Stimulated activated naive B cell treated with anti-CD40 and anti-IgM and Interleukin-4, amounts not matched to agents 10 μg/mL and 1 μg/mL and 100 μg/mL, for 72 hours (primary cell): ENCODE data around the gene PSMC1.

Experiments used
- ATAC-seq, 2 donors: fragments of 150-1000 bp; cut with Tn5 transposase; replicated peaks; 2 replicates each; pipeline ENCODE4 v1.10.0; 2021; ENCODE audit warnings: moderate library complexity in 1 of 2
- DNase-seq: peaks from one replicate; pipeline ENCODE4 v3.0.0; 2021
- H3K27ac Mint-ChIP-seq: one replicate; pipeline ENCODE4 v1.8.0; 2022; ENCODE audit warnings: mild to moderate bottlenecking, mixed read lengths
- H3K27me3 Mint-ChIP-seq, 2 donors: one replicate each; pipeline ENCODE4 v1.8.0; 2022; ENCODE audit warnings: mixed read lengths in 2 of 2
- H3K36me3 Mint-ChIP-seq, 2 donors: one replicate each; pipeline ENCODE4 v1.8.0; 2022; ENCODE audit warnings: mixed read lengths in 2 of 2, mild to moderate bottlenecking in 1 of 2
- H3K4me1 Mint-ChIP-seq, 2 donors: one replicate each; pipeline ENCODE4 v1.8.0; 2022; ENCODE audit warnings: mixed read lengths in 2 of 2, mild to moderate bottlenecking in 1 of 2
- H3K4me3 Mint-ChIP-seq, 2 donors: one replicate each; pipeline ENCODE4 v1.8.0; 2022; ENCODE audit warnings: mild to moderate bottlenecking in 2 of 2, mixed read lengths in 2 of 2, moderate library complexity in 1 of 2
- H3K9me3 Mint-ChIP-seq, 2 donors: one replicate each; pipeline ENCODE4 v1.8.0; 2022; ENCODE audit warnings: mixed read lengths in 2 of 2, mild to moderate bottlenecking in 1 of 2

PSMC1 gene

DNA sequence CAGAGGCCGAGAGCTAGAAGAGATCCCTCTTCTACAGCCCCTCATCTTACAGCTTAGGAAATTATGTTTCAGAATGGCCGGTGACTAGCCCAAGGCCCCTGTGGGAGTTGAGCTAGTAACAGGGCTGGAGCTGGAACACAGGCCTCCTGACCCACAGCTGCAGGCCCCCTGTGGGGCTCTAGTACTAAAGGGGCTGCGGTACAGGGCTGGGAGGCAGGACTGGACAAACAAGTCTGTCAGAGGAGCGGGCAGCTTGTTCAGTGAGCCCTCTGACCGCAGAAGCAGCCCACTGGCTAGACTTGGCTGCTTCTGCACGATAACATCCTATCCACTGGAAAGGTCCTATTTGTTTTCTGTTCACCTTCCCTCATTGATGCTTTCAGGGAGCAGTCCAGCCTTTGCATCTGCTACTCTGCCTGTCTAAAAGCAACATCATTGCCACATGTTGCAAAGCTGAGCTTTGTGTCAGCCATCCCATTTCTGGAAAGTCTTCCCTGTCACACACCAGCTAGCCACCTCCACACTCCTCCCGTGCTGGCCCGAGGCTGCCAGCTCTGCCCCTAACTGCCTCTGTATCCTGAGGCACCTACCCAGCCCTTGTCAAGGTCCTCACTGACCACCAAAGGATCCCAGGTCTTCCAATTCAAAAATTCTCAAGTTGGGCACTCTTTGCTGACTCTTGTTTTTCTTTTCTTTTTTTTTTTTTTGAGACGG lies 10.2 kb downstream of the PSMC1 start:
- H3K4me1 Mint-ChIP-seq = no peaks in the 10 kb centered on the region

GRCh38 chr14:90268420-90268819 lies 12.1 kb downstream of the PSMC1 start:
- Mint-ChIP-seq H3K27me3 (no peaks in the 10 kb centered on the region), H3K27ac (no peak overlapping the region), H3K36me3 (peaks cover 41 to 57% of the 10 kb centered on the region in 2 donors), H3K9me3 (no peaks in the 10 kb centered on the region), H3K4me3 (no peak overlapping the region), H3K4me1 (no peaks in the 10 kb centered on the region)
- DNase-seq (no peak), ATAC-seq (no peak)

More for the DNA sequence above, 10.2 kb downstream of the PSMC1 start:
- Mint-ChIP-seq H3K9me3 (no peaks in the 10 kb centered on the region), H3K27ac (no peak overlapping the region), H3K27me3 (no peaks in the 10 kb centered on the region), H3K36me3 (peaks cover 34 to 52% of the 10 kb centered on the region in 2 donors), H3K4me3 (no peak overlapping the region)
- ATAC-seq (no peak), DNase-seq (no peak)

DNA sequence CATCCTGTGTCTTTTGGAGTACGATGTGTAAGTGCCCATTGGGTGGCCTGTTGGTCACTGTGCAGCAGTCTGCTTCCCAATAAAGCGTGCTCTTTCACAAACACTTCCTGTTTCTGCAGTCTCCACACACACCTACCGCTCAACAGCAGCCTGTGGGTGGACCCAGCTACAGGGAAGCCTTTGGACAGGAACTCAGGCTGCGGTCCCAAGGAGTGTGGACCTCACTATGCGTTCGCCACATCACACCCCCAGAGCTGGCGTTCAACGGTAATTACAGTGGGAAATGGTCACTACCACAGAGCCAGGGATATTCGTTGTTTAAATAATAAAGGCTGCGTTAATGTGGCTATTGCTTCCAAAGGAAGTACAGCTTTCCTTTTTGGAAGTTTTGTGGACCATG lies 16.2 kb downstream of the PSMC1 start:
- Mint-ChIP-seq H3K4me3 (no peak overlapping the region), H3K9me3 (no peaks in the 10 kb centered on the region), H3K36me3 (peaks cover 42 to 55% of the 10 kb centered on the region in 2 donors), H3K4me1 (peaks cover 0 to 5% of the 10 kb centered on the region in 2 donors), H3K27ac (no peak overlapping the region), H3K27me3 (no peaks in the 10 kb centered on the region)
- ATAC-seq (no peak), DNase-seq (no peak)

GRCh38 chr14:90273532-90273931 lies 17.2 kb downstream of the PSMC1 start:
- H3K4me1 Mint-ChIP-seq = peaks cover 0 to 5% of the 10 kb centered on the region in 2 donors
- peak overlapping the region; percentile 70 for H3K27ac Mint-ChIP-seq
- DNase-seq = no peak
- no peaks in the 10 kb centered on the region for H3K27me3 Mint-ChIP-seq
- no peak for ATAC-seq
- no peaks in the 10 kb centered on the region for H3K9me3 Mint-ChIP-seq
- H3K36me3 Mint-ChIP-seq = peaks cover 43 to 61% of the 10 kb centered on the region in 2 donors
- H3K4me3 Mint-ChIP-seq = no peak overlapping the region

DNA sequence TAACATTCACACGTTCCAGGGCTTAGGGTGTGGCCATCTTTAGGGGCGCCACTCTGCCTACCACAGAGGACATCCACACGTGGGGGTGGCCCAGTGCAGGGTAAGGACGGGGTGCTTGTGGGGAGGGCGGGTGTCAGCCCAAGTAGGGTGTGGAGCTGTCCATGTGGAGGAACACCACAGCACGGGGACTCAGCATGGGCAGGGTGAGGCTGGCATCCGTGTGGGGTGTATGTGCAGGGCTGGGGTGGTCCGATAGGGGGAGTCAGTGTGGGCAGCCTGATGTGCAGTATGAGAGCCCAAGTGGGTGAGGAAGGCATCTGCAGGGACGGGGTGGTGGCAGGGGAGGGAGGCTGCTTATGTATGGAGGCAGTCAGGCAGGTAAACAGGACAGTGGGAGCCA lies 17.7 kb downstream of the PSMC1 start:
- Mint-ChIP-seq H3K27me3 (no peaks in the 10 kb centered on the region), H3K4me1 (peaks cover 0 to 5% of the 10 kb centered on the region in 2 donors), H3K36me3 (peaks cover 43 to 58% of the 10 kb centered on the region in 2 donors), H3K4me3 (no peak overlapping the region), H3K9me3 (no peaks in the 10 kb centered on the region), H3K27ac (peak overlapping the region; percentile 70)
- DNase-seq (no peak), ATAC-seq (peak; percentile 20 to 23)

DNA sequence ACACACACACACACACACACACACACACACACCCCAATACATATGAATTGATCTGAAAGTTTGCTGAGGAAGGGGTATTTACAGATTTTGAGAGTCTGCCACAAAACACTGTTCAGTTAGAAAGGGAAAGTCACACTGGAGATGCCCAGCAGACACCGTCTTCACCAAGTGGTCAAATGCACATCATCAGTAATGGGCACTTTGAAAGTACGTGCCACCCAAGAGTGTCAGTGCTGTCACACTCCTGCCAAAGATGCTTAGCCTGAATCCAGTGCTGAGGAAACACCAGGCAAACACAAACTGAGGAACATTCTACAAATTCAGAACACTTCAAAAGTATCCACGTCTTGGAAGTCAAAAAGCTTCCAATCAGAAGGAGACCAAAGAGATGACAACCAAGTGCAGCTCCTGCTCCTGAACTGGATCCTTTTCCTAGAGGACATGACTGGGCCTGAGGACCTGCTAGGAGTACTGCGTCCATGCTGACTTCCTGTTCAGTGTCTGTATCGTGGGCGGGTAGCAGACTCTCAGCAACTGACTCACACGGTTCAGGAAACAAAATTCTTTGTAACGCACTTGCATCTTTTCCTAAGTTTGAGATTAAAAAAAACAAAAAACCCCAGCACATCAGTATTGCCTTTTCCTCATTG lies 18.6 kb downstream of the PSMC1 start:
- Mint-ChIP-seq H3K4me3 (no peak overlapping the region), H3K9me3 (no peaks in the 10 kb centered on the region), H3K36me3 (peaks cover 40 to 53% of the 10 kb centered on the region in 2 donors), H3K27me3 (no peaks in the 10 kb centered on the region), H3K4me1 (peaks cover 0 to 5% of the 10 kb centered on the region in 2 donors), H3K27ac (peak overlapping the region; percentile 28)
- ATAC-seq (no peak), DNase-seq (no peak)

GRCh38 chr14:90275458-90275814 lies 19.1 kb downstream of the PSMC1 start:
- no peak for ATAC-seq
- peak overlapping the region; percentile 28 for H3K27ac Mint-ChIP-seq
- no peak for DNase-seq
- H3K4me1 Mint-ChIP-seq = peaks cover 0 to 5% of the 10 kb centered on the region in 2 donors
- H3K36me3 Mint-ChIP-seq = peaks cover 36 to 53% of the 10 kb centered on the region in 2 donors
- H3K27me3 Mint-ChIP-seq = no peaks in the 10 kb centered on the region
- no peak overlapping the region for H3K4me3 Mint-ChIP-seq
- no peaks in the 10 kb centered on the region for H3K9me3 Mint-ChIP-seq

GRCh38 chr14:90275820-90276219 lies 19.5 kb downstream of the PSMC1 start:
- Mint-ChIP-seq H3K27me3 (no peaks in the 10 kb centered on the region), H3K27ac (no peak overlapping the region), H3K36me3 (peaks cover 39 to 56% of the 10 kb centered on the region in 2 donors), H3K4me1 (peaks cover 0 to 5% of the 10 kb centered on the region in 2 donors), H3K9me3 (no peaks in the 10 kb centered on the region), H3K4me3 (no peak overlapping the region)
- no peak for ATAC-seq
- DNase-seq = no peak

DNA sequence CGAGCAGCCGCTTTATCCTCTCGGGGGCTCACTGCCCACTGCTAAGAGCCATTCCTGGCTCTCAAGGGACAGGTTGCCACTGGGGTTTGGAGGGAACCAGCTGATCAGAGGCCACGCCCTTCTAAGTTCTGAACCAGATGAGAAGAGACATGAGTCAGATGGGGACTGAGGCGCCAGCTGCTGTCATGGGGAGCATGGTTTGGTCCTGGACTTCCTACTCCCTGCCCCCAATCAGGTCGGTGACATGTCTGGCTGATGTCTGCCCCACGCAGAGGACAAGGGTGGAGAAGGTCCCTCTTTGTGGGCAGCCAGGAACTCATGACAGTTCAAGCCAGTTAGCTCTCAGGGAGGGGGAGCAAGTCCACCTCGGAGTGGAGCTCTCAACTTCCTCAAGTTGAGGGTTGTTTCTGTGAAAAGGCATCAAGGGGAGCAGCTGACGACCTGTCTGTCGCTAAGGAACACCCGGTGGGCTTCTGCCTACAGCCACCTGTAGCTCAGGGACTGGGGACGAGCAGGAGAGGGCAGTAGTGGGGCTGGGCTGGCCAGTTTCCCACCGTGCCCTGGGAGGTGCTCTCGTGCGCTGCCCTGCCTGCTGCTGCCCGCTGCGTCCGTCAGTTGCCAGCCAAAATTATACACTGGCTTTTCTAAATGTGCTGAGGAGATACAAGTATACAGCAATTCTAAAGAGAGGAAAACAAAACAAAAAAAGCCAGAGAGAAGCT lies 20.5 kb downstream of the PSMC1 start:
- Mint-ChIP-seq H3K27me3 (no peaks in the 10 kb centered on the region), H3K27ac (peak overlapping the region; percentile 56), H3K9me3 (no peaks in the 10 kb centered on the region), H3K4me3 (no peak overlapping the region), H3K36me3 (peaks cover 36 to 60% of the 10 kb centered on the region in 2 donors), H3K4me1 (peaks cover 0 to 5% of the 10 kb centered on the region in 2 donors)
- DNase-seq (no peak), ATAC-seq (no peak)

DNA sequence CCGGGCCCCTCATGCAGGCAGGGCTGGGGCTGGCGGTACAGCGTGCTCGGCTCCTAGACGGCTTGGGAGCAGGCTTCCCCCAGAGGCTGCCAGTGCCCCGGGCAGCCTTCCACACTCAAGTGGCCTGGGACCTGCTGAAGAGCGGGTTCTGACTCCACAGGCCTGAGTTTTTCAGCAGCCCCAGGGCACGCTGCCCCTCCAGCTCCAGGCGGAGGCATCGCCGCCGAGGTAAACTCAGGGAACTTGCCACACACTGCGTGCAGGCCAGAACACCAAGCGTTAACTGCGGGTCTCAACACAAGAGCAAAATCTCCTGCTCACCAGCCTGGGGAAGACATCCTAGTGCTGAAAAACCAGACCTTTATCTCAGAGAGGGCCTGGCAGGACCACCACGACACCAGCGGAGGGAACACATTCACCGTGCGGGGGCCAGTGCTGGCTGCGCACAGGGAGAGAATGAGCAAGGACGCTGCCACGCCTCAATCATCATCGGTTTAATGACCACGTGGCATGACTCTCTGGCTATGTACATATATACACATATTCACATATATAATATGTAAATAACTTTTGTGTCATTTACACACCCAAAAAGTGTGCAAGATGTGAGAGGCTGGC lies 21.3 kb downstream of the PSMC1 start:
- H3K4me1 Mint-ChIP-seq = peaks cover 0 to 5% of the 10 kb centered on the region in 2 donors
- no peaks in the 10 kb centered on the region for H3K9me3 Mint-ChIP-seq
- no peaks in the 10 kb centered on the region for H3K27me3 Mint-ChIP-seq
- peaks cover 32 to 62% of the 10 kb centered on the region in 2 donors for H3K36me3 Mint-ChIP-seq
- no peak overlapping the region for H3K27ac Mint-ChIP-seq
- ATAC-seq (no peak), DNase-seq (no peak)
- H3K4me3 Mint-ChIP-seq = no peak overlapping the region

GRCh38 chr14:90278199-90279175 lies 22.1 kb downstream of the PSMC1 start:
- peaks cover 32 to 63% of the 10 kb centered on the region in 2 donors for H3K36me3 Mint-ChIP-seq
- ATAC-seq (no peak), DNase-seq (no peak)
- H3K4me3 Mint-ChIP-seq = no peak overlapping the region
- H3K4me1 Mint-ChIP-seq = peaks cover 0 to 5% of the 10 kb centered on the region in 2 donors
- no peaks in the 10 kb centered on the region for H3K27me3 Mint-ChIP-seq
- H3K27ac Mint-ChIP-seq = peak overlapping the region; percentile 42
- H3K9me3 Mint-ChIP-seq = no peaks in the 10 kb centered on the region

DNA sequence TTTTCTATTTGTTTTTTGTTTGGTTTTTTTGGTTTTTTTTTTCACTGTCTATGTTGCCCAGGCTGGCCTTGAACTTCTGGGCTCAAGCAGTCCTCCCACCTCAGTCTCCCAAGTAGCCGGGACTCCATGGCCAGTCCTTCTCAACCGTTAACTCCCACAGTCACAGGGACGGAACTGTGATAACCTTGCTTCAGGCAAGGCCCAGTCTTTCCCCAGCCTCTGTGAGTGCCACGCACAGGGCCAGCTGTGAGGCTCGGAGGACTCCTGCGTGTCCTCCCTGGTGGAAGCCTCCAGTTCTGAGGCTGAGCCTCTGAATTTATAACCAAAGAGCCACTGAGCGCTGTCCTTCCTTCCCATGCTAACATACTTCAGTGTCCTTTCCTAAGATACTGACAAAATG lies 23.7 kb downstream of the PSMC1 start:
- H3K27ac Mint-ChIP-seq = no peak overlapping the region
- H3K27me3 Mint-ChIP-seq = no peaks in the 10 kb centered on the region
- no peak for DNase-seq
- ATAC-seq = no peak
- H3K9me3 Mint-ChIP-seq = no peaks in the 10 kb centered on the region
- peaks cover 0 to under 1% of the 10 kb centered on the region in 2 donors for H3K4me1 Mint-ChIP-seq
- H3K36me3 Mint-ChIP-seq = peaks cover 25 to 60% of the 10 kb centered on the region in 2 donors
- H3K4me3 Mint-ChIP-seq = no peak overlapping the region

GRCh38 chr14:90281261-90281660 lies 24.9 kb downstream of the PSMC1 start:
- H3K27ac Mint-ChIP-seq = no peak overlapping the region
- H3K36me3 Mint-ChIP-seq = peaks cover 31 to 57% of the 10 kb centered on the region in 2 donors
- no peak for ATAC-seq

More at GRCh38 chr14:90281261-90281660, 24.9 kb downstream of the PSMC1 start:
- H3K4me1 Mint-ChIP-seq = no peaks in the 10 kb centered on the region
- no peak for DNase-seq
- no peaks in the 10 kb centered on the region for H3K9me3 Mint-ChIP-seq
- no peak overlapping the region for H3K4me3 Mint-ChIP-seq
- H3K27me3 Mint-ChIP-seq = no peaks in the 10 kb centered on the region
